ENCODE data around the gene FGD4. TPM values are rescaled to one million over a fixed set of nuclear protein-coding genes. Genes with fewer than 3 reads are reported as not detected.

The FGD4 gene
- total RNA-seq, 3 donors from 2014 or later = 0.16 to 0.33 (median 0.22) TPM

GRCh38 chr12:32569259-32569658, 169.9 kb downstream of the FGD4 start:
- Mint-ChIP-seq H3K9me3 (no peaks in the 10 kb centered on the region), H3K27me3 (ENCODE audit: low read depth) (no peaks in the 10 kb centered on the region), H3K4me3 (no peak overlapping the region), H3K4me1 (ENCODE audit: low read depth) (no peaks in the 10 kb centered on the region), H3K36me3 (ENCODE audit: insufficient read depth) (no peaks in the 10 kb centered on the region)
- DNase-seq = no peak
- no peak for ATAC-seq

- Mint-ChIP-seq H3K27me3 (ENCODE audit: low read depth) (peaks cover 2% of the 10 kb centered on the region), H3K36me3 (ENCODE audit: insufficient read depth) (peaks cover 2% of the 10 kb centered on the region), H3K4me3 (no peak overlapping the region), H3K4me1 (ENCODE audit: low read depth) (no peaks in the 10 kb centered on the region), H3K9me3 (no peaks in the 10 kb centered on the region)
- DNase-seq = no peak
- no peak for ATAC-seq
These were observed 175.2 kb downstream of the FGD4 start for GRCh38 chr12:32574585-32574984.

- DNase-seq (no peak), ATAC-seq (no peak)
- H3K9me3 Mint-ChIP-seq = no peaks in the 10 kb centered on the region
- H3K27me3 Mint-ChIP-seq (ENCODE audit: low read depth) = peaks cover 2% of the 10 kb centered on the region
- H3K4me3 Mint-ChIP-seq = no peak overlapping the region
- peaks cover 3% of the 10 kb centered on the region for H3K36me3 Mint-ChIP-seq (ENCODE audit: insufficient read depth)
- peaks cover 2% of the 10 kb centered on the region for H3K4me1 Mint-ChIP-seq (ENCODE audit: low read depth)
These were observed 178.0 kb downstream of the FGD4 start for GRCh38 chr12:32577328-32577727.

GRCh38 chr12:32583534-32583933, 184.2 kb downstream of the FGD4 start:
- ATAC-seq (no peak), DNase-seq (no peak)
- Mint-ChIP-seq H3K4me1 (ENCODE audit: low read depth) (peaks cover 16% of the 10 kb centered on the region), H3K27me3 (ENCODE audit: low read depth) (no peaks in the 10 kb centered on the region), H3K4me3 (no peak overlapping the region), H3K9me3 (no peaks in the 10 kb centered on the region), H3K36me3 (ENCODE audit: insufficient read depth) (peaks cover 1% of the 10 kb centered on the region)

- peaks cover 27% of the 10 kb centered on the region for H3K4me1 Mint-ChIP-seq (ENCODE audit: low read depth)
- no peak for ATAC-seq
- no peak overlapping the region for H3K4me3 Mint-ChIP-seq
- H3K9me3 Mint-ChIP-seq = no peaks in the 10 kb centered on the region
- DNase-seq = no peak
- no peaks in the 10 kb centered on the region for H3K27me3 Mint-ChIP-seq (ENCODE audit: low read depth)
- peaks cover 1% of the 10 kb centered on the region for H3K36me3 Mint-ChIP-seq (ENCODE audit: insufficient read depth)
These were observed 186.3 kb downstream of the FGD4 start for GRCh38 chr12:32585680-32586079.

- H3K36me3 Mint-ChIP-seq (ENCODE audit: insufficient read depth) = no peaks in the 10 kb centered on the region
- H3K27me3 Mint-ChIP-seq (ENCODE audit: low read depth) = no peaks in the 10 kb centered on the region
- peaks cover 27% of the 10 kb centered on the region for H3K4me1 Mint-ChIP-seq (ENCODE audit: low read depth)
- DNase-seq = no peak
- H3K4me3 Mint-ChIP-seq = no peak overlapping the region
- no peak for ATAC-seq
- no peaks in the 10 kb centered on the region for H3K9me3 Mint-ChIP-seq
These were observed 187.0 kb downstream of the FGD4 start for GRCh38 chr12:32586390-32586789.

- no peak overlapping the region for H3K4me3 Mint-ChIP-seq
These were observed 188.5 kb downstream of the FGD4 start for GRCh38 chr12:32587581-32588495.

GRCh38 chr12:32588604-32589003, 189.2 kb downstream of the FGD4 start:
- no peaks in the 10 kb centered on the region for H3K9me3 Mint-ChIP-seq
- no peak for ATAC-seq
- DNase-seq = no peak
- peaks cover 25% of the 10 kb centered on the region for H3K4me1 Mint-ChIP-seq (ENCODE audit: low read depth)
- no peaks in the 10 kb centered on the region for H3K36me3 Mint-ChIP-seq (ENCODE audit: insufficient read depth)
- H3K27me3 Mint-ChIP-seq (ENCODE audit: low read depth) = no peaks in the 10 kb centered on the region
- no peak overlapping the region for H3K4me3 Mint-ChIP-seq

More at GRCh38 chr12:32587581-32588495, 188.5 kb downstream of the FGD4 start:
- Mint-ChIP-seq H3K36me3 (ENCODE audit: insufficient read depth) (no peaks in the 10 kb centered on the region), H3K4me1 (ENCODE audit: low read depth) (peaks cover 25% of the 10 kb centered on the region), H3K9me3 (no peaks in the 10 kb centered on the region), H3K27me3 (ENCODE audit: low read depth) (no peaks in the 10 kb centered on the region)
- no peak for DNase-seq
- no peak for ATAC-seq

GRCh38 chr12:32589165-32589865, 190.0 kb downstream of the FGD4 start:
- DNase-seq (no peak), ATAC-seq (peak in 1 of 2 donors; percentile 41)
- Mint-ChIP-seq H3K9me3 (no peaks in the 10 kb centered on the region), H3K27me3 (ENCODE audit: low read depth) (no peaks in the 10 kb centered on the region), H3K4me1 (ENCODE audit: low read depth) (peaks cover 25% of the 10 kb centered on the region), H3K36me3 (ENCODE audit: insufficient read depth) (no peaks in the 10 kb centered on the region), H3K4me3 (no peak overlapping the region)

GRCh38 chr12:32595251-32595650, 195.9 kb downstream of the FGD4 start:
- Mint-ChIP-seq H3K27me3 (ENCODE audit: low read depth) (no peaks in the 10 kb centered on the region), H3K36me3 (ENCODE audit: insufficient read depth) (no peaks in the 10 kb centered on the region), H3K4me1 (ENCODE audit: low read depth) (no peaks in the 10 kb centered on the region), H3K9me3 (no peaks in the 10 kb centered on the region), H3K4me3 (no peak overlapping the region)
- DNase-seq (no peak), ATAC-seq (no peak)

GRCh38 chr12:32596030-32596429, 196.7 kb downstream of the FGD4 start:
- ATAC-seq (no peak), DNase-seq (no peak)
- Mint-ChIP-seq H3K4me1 (ENCODE audit: low read depth) (no peaks in the 10 kb centered on the region), H3K9me3 (no peaks in the 10 kb centered on the region), H3K36me3 (ENCODE audit: insufficient read depth) (no peaks in the 10 kb centered on the region), H3K4me3 (no peak overlapping the region), H3K27me3 (ENCODE audit: low read depth) (no peaks in the 10 kb centered on the region)

- ATAC-seq = no peak
- Mint-ChIP-seq H3K9me3 (no peaks in the 10 kb centered on the region), H3K4me3 (no peak overlapping the region), H3K4me1 (ENCODE audit: low read depth) (no peaks in the 10 kb centered on the region), H3K27me3 (ENCODE audit: low read depth) (no peaks in the 10 kb centered on the region), H3K36me3 (ENCODE audit: insufficient read depth) (no peaks in the 10 kb centered on the region)
- DNase-seq = no peak
These were observed 199.3 kb downstream of the FGD4 start for GRCh38 chr12:32598688-32599087.

GRCh38 chr12:32600681-32601080, 201.3 kb downstream of the FGD4 start:
- Mint-ChIP-seq H3K4me3 (no peak overlapping the region), H3K27me3 (ENCODE audit: low read depth) (peaks cover 2% of the 10 kb centered on the region), H3K36me3 (ENCODE audit: insufficient read depth) (no peaks in the 10 kb centered on the region), H3K9me3 (no peaks in the 10 kb centered on the region), H3K4me1 (ENCODE audit: low read depth) (peaks cover 2% of the 10 kb centered on the region)
- ATAC-seq (no peak), DNase-seq (no peak)

GRCh38 chr12:32603071-32603470, 203.7 kb downstream of the FGD4 start:
- Mint-ChIP-seq H3K27me3 (ENCODE audit: low read depth) (peaks cover 2% of the 10 kb centered on the region), H3K36me3 (ENCODE audit: insufficient read depth) (no peaks in the 10 kb centered on the region), H3K4me1 (ENCODE audit: low read depth) (peaks cover 2% of the 10 kb centered on the region), H3K9me3 (no peaks in the 10 kb centered on the region), H3K4me3 (no peak overlapping the region)
- DNase-seq (no peak), ATAC-seq (no peak)

- DNase-seq (no peak), ATAC-seq (peak; percentile 66 to 90)
- Mint-ChIP-seq H3K4me3 (no peak overlapping the region), H3K9me3 (no peaks in the 10 kb centered on the region), H3K4me1 (ENCODE audit: low read depth) (peaks cover 2% of the 10 kb centered on the region), H3K36me3 (ENCODE audit: insufficient read depth) (no peaks in the 10 kb centered on the region), H3K27me3 (ENCODE audit: low read depth) (peaks cover 2% of the 10 kb centered on the region)
These were observed 204.5 kb downstream of the FGD4 start for GRCh38 chr12:32603858-32604257.
